Stimulated activated effector memory CD8-positive, alpha-beta T cell treated with anti-CD3 and anti-CD28 coated beads, Interleukin-12 subunit alpha, Interleukin-12 subunit beta, amount 100 ng/mL, for 72 hours (primary cell): ENCODE results near the gene MROH2B.

Experiments used
- ATAC-seq: fragments of 150-1000 bp; cut with Tn5 transposase; 2 replicates; pipeline ENCODE4 v1.10.0; 2021
- DNase-seq, 2 donors: peaks; one replicate each; pipeline ENCODE4 v3.0.0; 2021 to 2022; ENCODE audit warnings: low spot score in 2 of 2
- H3K27ac Mint-ChIP-seq: one replicate; pipeline ENCODE4 v1.8.0; 2022; ENCODE audit warnings: mild to moderate bottlenecking, mixed read lengths
- H3K36me3 Mint-ChIP-seq: one replicate; pipeline ENCODE4 v1.8.0; 2022; ENCODE audit warnings: mild to moderate bottlenecking, mixed read lengths
- H3K4me1 Mint-ChIP-seq: one replicate; pipeline ENCODE4 v1.8.0; 2022; ENCODE audit warnings: mixed read lengths
- H3K4me3 Mint-ChIP-seq: one replicate; pipeline ENCODE4 v1.8.0; 2022; ENCODE audit warnings: mild to moderate bottlenecking, mixed read lengths
- H3K9me3 Mint-ChIP-seq: one replicate; pipeline ENCODE4 v1.8.0; 2022; ENCODE audit warnings: mixed read lengths

The MROH2B gene

GRCh38 chr5:40991981-40992559 is 79.1 kb downstream of the MROH2B start:
- ATAC-seq (no peak), DNase-seq (no peak)
- Mint-ChIP-seq H3K4me1 (no peaks in the 10 kb centered on the region), H3K4me3 (no peak overlapping the region), H3K27ac (no peak overlapping the region), H3K9me3 (no peaks in the 10 kb centered on the region), H3K36me3 (no peaks in the 10 kb centered on the region)

GRCh38 chr5:40991168-40991980 is 79.8 kb downstream of the MROH2B start:
- no peak overlapping the region for H3K4me3 Mint-ChIP-seq
- DNase-seq (no peak), ATAC-seq (no peak)
- no peaks in the 10 kb centered on the region for H3K36me3 Mint-ChIP-seq
- H3K9me3 Mint-ChIP-seq = no peaks in the 10 kb centered on the region
- H3K27ac Mint-ChIP-seq = no peak overlapping the region
- no peaks in the 10 kb centered on the region for H3K4me1 Mint-ChIP-seq

- no peak for ATAC-seq
- Mint-ChIP-seq H3K4me1 (no peaks in the 10 kb centered on the region), H3K36me3 (no peaks in the 10 kb centered on the region), H3K9me3 (no peaks in the 10 kb centered on the region), H3K27ac (no peak overlapping the region), H3K4me3 (no peak overlapping the region)
- no peak for DNase-seq
These were observed 82.2 kb downstream of the MROH2B start for GRCh38 chr5:40988746-40989510.

GRCh38 chr5:40987349-40987748 is 83.8 kb downstream of the MROH2B start:
- Mint-ChIP-seq H3K27ac (no peak overlapping the region), H3K4me3 (no peak overlapping the region), H3K4me1 (no peaks in the 10 kb centered on the region), H3K9me3 (no peaks in the 10 kb centered on the region), H3K36me3 (no peaks in the 10 kb centered on the region)
- DNase-seq (no peak), ATAC-seq (no peak)

- Mint-ChIP-seq H3K27ac (no peak overlapping the region), H3K9me3 (no peaks in the 10 kb centered on the region), H3K36me3 (no peaks in the 10 kb centered on the region), H3K4me3 (no peak overlapping the region), H3K4me1 (no peaks in the 10 kb centered on the region)
- no peak for DNase-seq
- no peak for ATAC-seq
These were observed 84.5 kb downstream of the MROH2B start for GRCh38 chr5:40986666-40987065.

GRCh38 chr5:40985501-40985900 is 85.6 kb downstream of the MROH2B start:
- no peaks in the 10 kb centered on the region for H3K36me3 Mint-ChIP-seq
- H3K9me3 Mint-ChIP-seq = no peaks in the 10 kb centered on the region
- no peaks in the 10 kb centered on the region for H3K4me1 Mint-ChIP-seq
- no peak overlapping the region for H3K27ac Mint-ChIP-seq
- no peak for DNase-seq
- no peak for ATAC-seq
- no peak overlapping the region for H3K4me3 Mint-ChIP-seq

- ATAC-seq (no peak), DNase-seq (no peak)
- no peak overlapping the region for H3K27ac Mint-ChIP-seq
- H3K4me3 Mint-ChIP-seq = no peak overlapping the region
- no peaks in the 10 kb centered on the region for H3K36me3 Mint-ChIP-seq
- no peaks in the 10 kb centered on the region for H3K4me1 Mint-ChIP-seq
- no peaks in the 10 kb centered on the region for H3K9me3 Mint-ChIP-seq
These were observed 86.3 kb downstream of the MROH2B start for GRCh38 chr5:40984884-40985283.

- ATAC-seq = no peak
- H3K36me3 Mint-ChIP-seq = no peaks in the 10 kb centered on the region
- no peak overlapping the region for H3K4me3 Mint-ChIP-seq
- no peak for DNase-seq
- H3K9me3 Mint-ChIP-seq = no peaks in the 10 kb centered on the region
- no peaks in the 10 kb centered on the region for H3K4me1 Mint-ChIP-seq
- no peak overlapping the region for H3K27ac Mint-ChIP-seq
These were observed 87.4 kb downstream of the MROH2B start for GRCh38 chr5:40983781-40984180.

- no peaks in the 10 kb centered on the region for H3K9me3 Mint-ChIP-seq
- H3K36me3 Mint-ChIP-seq = no peaks in the 10 kb centered on the region
- no peak overlapping the region for H3K4me3 Mint-ChIP-seq
- no peak for ATAC-seq
- H3K4me1 Mint-ChIP-seq = no peaks in the 10 kb centered on the region
- DNase-seq = no peak
- H3K27ac Mint-ChIP-seq = no peak overlapping the region
These were observed 89.7 kb downstream of the MROH2B start for GRCh38 chr5:40981420-40981819.

- no peaks in the 10 kb centered on the region for H3K4me1 Mint-ChIP-seq
- DNase-seq (no peak), ATAC-seq (no peak)
- H3K9me3 Mint-ChIP-seq = no peaks in the 10 kb centered on the region
- no peak overlapping the region for H3K27ac Mint-ChIP-seq
- no peaks in the 10 kb centered on the region for H3K36me3 Mint-ChIP-seq
- H3K4me3 Mint-ChIP-seq = no peak overlapping the region
These were observed 94.3 kb downstream of the MROH2B start for GRCh38 chr5:40976836-40977235.

- no peak for ATAC-seq
- no peaks in the 10 kb centered on the region for H3K36me3 Mint-ChIP-seq
- DNase-seq = no peak
- H3K27ac Mint-ChIP-seq = no peak overlapping the region
- H3K4me1 Mint-ChIP-seq = no peaks in the 10 kb centered on the region
- no peak overlapping the region for H3K4me3 Mint-ChIP-seq
- no peaks in the 10 kb centered on the region for H3K9me3 Mint-ChIP-seq
These were observed 95.1 kb downstream of the MROH2B start for GRCh38 chr5:40976041-40976440.

- DNase-seq = no peak
- H3K4me3 Mint-ChIP-seq = no peak overlapping the region
- no peaks in the 10 kb centered on the region for H3K36me3 Mint-ChIP-seq
- H3K27ac Mint-ChIP-seq = no peak overlapping the region
- H3K4me1 Mint-ChIP-seq = no peaks in the 10 kb centered on the region
- H3K9me3 Mint-ChIP-seq = no peaks in the 10 kb centered on the region
- ATAC-seq = no peak
These were observed 97.7 kb downstream of the MROH2B start for GRCh38 chr5:40973364-40974004.

GRCh38 chr5:40972434-40972833 is 98.7 kb downstream of the MROH2B start:
- Mint-ChIP-seq H3K4me1 (no peaks in the 10 kb centered on the region), H3K27ac (no peak overlapping the region), H3K36me3 (no peaks in the 10 kb centered on the region), H3K4me3 (no peak overlapping the region), H3K9me3 (no peaks in the 10 kb centered on the region)
- DNase-seq = no peak
- ATAC-seq = no peak

GRCh38 chr5:40962207-40962955 is 108.8 kb downstream of the MROH2B start:
- Mint-ChIP-seq H3K4me3 (no peak overlapping the region), H3K9me3 (peaks cover 3% of the 10 kb centered on the region), H3K4me1 (no peaks in the 10 kb centered on the region), H3K36me3 (no peaks in the 10 kb centered on the region), H3K27ac (no peak overlapping the region)
- DNase-seq (no peak), ATAC-seq (no peak)

- Mint-ChIP-seq H3K27ac (no peak overlapping the region), H3K36me3 (no peaks in the 10 kb centered on the region), H3K9me3 (peaks cover 3% of the 10 kb centered on the region), H3K4me3 (no peak overlapping the region), H3K4me1 (no peaks in the 10 kb centered on the region)
- ATAC-seq = no peak
- no peak for DNase-seq
These were observed 111.1 kb downstream of the MROH2B start for GRCh38 chr5:40960037-40960436.
